ENCODE measurements around the gene TCAF1.
"Not testable (repeated sequence)": the region's sequence is repeated elsewhere in the genome, so short reads cannot be mapped to it uniquely, and the experiment has no call there.

TCAF1 gene

GRCh38 chr7:143905509-143905908 lies 3.5 kb upstream of the TCAF1 start:
- DNase-seq: no peak

- no peak for DNase-seq
Measured at GRCh38 chr7:143902332-143902899, 440 bp upstream of the TCAF1 start.

GRCh38 chr7:143901332-143901667 lies 676 bp downstream of the TCAF1 start:
- no peak for DNase-seq

- no peak for DNase-seq
Measured at GRCh38 chr7:143900230-143900766, 1.7 kb downstream of the TCAF1 start.

- no peak for DNase-seq
Measured at GRCh38 chr7:143898810-143899209, 3.2 kb downstream of the TCAF1 start.

GRCh38 chr7:143896667-143897066 lies 5.3 kb downstream of the TCAF1 start:
- DNase-seq: no peak

- DNase-seq: no peak
Measured at GRCh38 chr7:143892527-143893300, 9.3 kb downstream of the TCAF1 start.

- no peak for DNase-seq
Measured at GRCh38 chr7:143891457-143891856, 10.5 kb downstream of the TCAF1 start.

- DNase-seq: no peak
Measured at GRCh38 chr7:143890558-143890957, 11.4 kb downstream of the TCAF1 start.

GRCh38 chr7:143889068-143889467 lies 12.9 kb downstream of the TCAF1 start:
- DNase-seq: no peak

GRCh38 chr7:143886826-143887477 lies 15.0 kb downstream of the TCAF1 start:
- DNase-seq: no peak

- DNase-seq: no peak
Measured at GRCh38 chr7:143885951-143886350, 16.0 kb downstream of the TCAF1 start.

GRCh38 chr7:143884969-143885559 lies 16.9 kb downstream of the TCAF1 start:
- no peak for DNase-seq

- no peak for DNase-seq
Measured at GRCh38 chr7:143884241-143884968, 17.6 kb downstream of the TCAF1 start.

- DNase-seq: no peak
Measured at GRCh38 chr7:143882604-143883078, 19.3 kb downstream of the TCAF1 start.

GRCh38 chr7:143882020-143882603 lies 19.9 kb downstream of the TCAF1 start:
- no peak for DNase-seq

GRCh38 chr7:143878884-143879283 lies 23.1 kb downstream of the TCAF1 start:
- no peak for DNase-seq

GRCh38 chr7:143877098-143877497 lies 24.9 kb downstream of the TCAF1 start:
- no peak for DNase-seq

- no peak for DNase-seq
Measured at GRCh38 chr7:143876218-143876617, 25.8 kb downstream of the TCAF1 start.

GRCh38 chr7:143873242-143873641 lies 28.7 kb downstream of the TCAF1 start:
- DNase-seq: not testable (repeated sequence)

GRCh38 chr7:143871534-143871933 lies 30.4 kb downstream of the TCAF1 start:
- DNase-seq: not testable (repeated sequence)

- DNase-seq: not testable (repeated sequence)
Measured at GRCh38 chr7:143857994-143858393, 44.0 kb downstream of the TCAF1 start.

Measured in effector CD8-positive, alpha-beta T cell (primary cell).